Esophagus squamous epithelium (tissue), 5 donors: ENCODE results near the gene PAM. TPM values are rescaled to one million over a fixed set of nuclear protein-coding genes. Genes with fewer than 3 reads are reported as not detected.

Experiments
- DNase-seq: peaks from one replicate; lab custom pipeline; 2025; lab: John Stamatoyannopoulos, UW
- H3K27ac ChIP-seq, 4 donors: fragments of 200-600 bp; sonication (generic); one replicate each; pipeline ENCODE4 v1.5.1; 2016 to 2019; ENCODE audit warnings: mild to moderate bottlenecking in 1 of 4
- H3K27me3 ChIP-seq, 4 donors: fragments of 200-600 bp; sonication (generic); 1 replicate in 3 of 4; 2 replicates in 1 of 4; pipeline versions ENCODE4 v1.5.1 to v1.6.0; 2017 to 2021; ENCODE audit warnings: antibody characterized with exemption in 1 of 4
- H3K36me3 ChIP-seq, 3 donors: fragments of 200-600 bp; sonication (generic); one replicate each; pipeline ENCODE4 v1.5.1; 2016 to 2019
- H3K4me1 ChIP-seq, 3 donors: fragments of 200-600 bp; sonication (generic); one replicate each; pipeline ENCODE4 v1.5.1; 2017 to 2019
- H3K4me3 ChIP-seq, 4 donors: fragments of 200-600 bp; sonication (generic); 1 replicate in 3 of 4; 2 replicates in 1 of 4; pipeline ENCODE4 v1.5.1; 2016 to 2019; ENCODE audit warnings: mild to moderate bottlenecking in 2 of 4, moderate library complexity in 1 of 4
- H3K9me3 ChIP-seq, 3 donors: fragments of 200-600 bp; sonication (generic); one replicate each; pipeline ENCODE4 v1.5.1; 2016 to 2019
- POLR2A ChIP-seq, 4 donors: fragments of 450-650 bp; IDR thresholded peaks; one replicate each; pipeline ENCODE4 v1.6.1; 2017; ENCODE audit warnings: antibody characterized with exemption in 4 of 4, mild to moderate bottlenecking in 4 of 4, moderate library complexity in 3 of 4
- WGBS, 2 donors: methylation state at CpG; one replicate each; pipeline ENCODE4 v1.1.5; 2018; 5-methylcytosine and 5-hydroxymethylcytosine counted together
- intact Hi-C: fragments of 100-400 bp; cut with DNase I; formaldehyde crosslinking; loops from one replicate; pipeline ENCODE4 v1.15.0; 2022
- total RNA-seq, 4 donors: library from RNA; depleted of rRNA; stranded (reverse); fragments of >200 nt; gene quantifications; one replicate each; pipeline ENCODE4 v1.1.0, GENCODE V29; 2016
- TF ChIP-seq, protein P1 (sequence below), 6 experiments: fragments of 450-650 bp in 4 of 6; fragments of 200-600 bp in 2 of 6; sonication (generic) in 2 of 6; IDR thresholded peaks; one replicate each; pipeline ENCODE4 v1.5.1; 2016 to 2019; ENCODE audit warnings: antibody characterized with exemption in 6 of 6, mild to moderate bottlenecking in 4 of 6, moderate library complexity in 4 of 6
- donor health status: DM: yes; HTN: yes; CAD: no.

The PAM gene
- total RNA-seq, 4 donors from 2014 or later = 33.0 to 88.5 (median 53.8) TPM

DNA sequence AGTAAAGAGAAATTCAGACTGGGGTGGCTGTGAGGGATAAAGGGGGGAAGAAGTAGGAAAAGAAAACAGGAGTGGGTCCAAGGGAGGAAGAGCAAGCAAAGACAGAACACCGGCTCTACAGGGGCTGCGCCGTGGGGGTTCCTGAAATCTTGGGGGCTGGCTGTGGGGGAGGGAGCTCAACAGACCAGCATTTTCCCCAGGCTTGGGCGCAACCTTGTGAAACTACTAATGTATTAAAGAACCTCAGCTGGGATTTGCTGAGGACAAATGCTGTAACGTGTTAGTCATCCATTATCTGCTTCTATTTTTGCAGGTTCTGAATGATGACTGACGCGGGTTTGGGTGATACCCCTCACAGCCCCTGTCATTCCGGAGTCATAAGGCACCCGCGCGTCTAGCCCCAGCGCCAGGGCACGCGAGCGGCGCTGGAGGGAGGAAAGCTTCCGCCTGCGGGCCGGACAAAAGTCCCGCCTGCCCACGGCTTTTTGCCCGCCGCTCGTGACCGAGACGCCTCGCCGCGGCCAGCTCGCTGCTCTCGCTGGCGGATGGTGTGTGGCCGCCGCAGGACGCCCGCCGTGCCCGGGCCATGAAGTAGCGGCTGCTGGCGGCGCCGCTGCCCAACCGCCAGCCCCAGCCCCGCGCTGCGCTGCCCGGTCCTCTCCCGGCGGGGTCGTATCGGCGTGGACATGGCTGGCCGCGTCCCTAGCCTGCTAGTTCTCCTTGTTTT is 110.6 kb downstream of the PAM start:
- H3K27ac ChIP-seq = peak overlapping the region; percentile 71 to 88 (median 78)
- H3K27me3 ChIP-seq = no peaks in the 10 kb centered on the region
- TF ChIP-seq, protein P1, sequence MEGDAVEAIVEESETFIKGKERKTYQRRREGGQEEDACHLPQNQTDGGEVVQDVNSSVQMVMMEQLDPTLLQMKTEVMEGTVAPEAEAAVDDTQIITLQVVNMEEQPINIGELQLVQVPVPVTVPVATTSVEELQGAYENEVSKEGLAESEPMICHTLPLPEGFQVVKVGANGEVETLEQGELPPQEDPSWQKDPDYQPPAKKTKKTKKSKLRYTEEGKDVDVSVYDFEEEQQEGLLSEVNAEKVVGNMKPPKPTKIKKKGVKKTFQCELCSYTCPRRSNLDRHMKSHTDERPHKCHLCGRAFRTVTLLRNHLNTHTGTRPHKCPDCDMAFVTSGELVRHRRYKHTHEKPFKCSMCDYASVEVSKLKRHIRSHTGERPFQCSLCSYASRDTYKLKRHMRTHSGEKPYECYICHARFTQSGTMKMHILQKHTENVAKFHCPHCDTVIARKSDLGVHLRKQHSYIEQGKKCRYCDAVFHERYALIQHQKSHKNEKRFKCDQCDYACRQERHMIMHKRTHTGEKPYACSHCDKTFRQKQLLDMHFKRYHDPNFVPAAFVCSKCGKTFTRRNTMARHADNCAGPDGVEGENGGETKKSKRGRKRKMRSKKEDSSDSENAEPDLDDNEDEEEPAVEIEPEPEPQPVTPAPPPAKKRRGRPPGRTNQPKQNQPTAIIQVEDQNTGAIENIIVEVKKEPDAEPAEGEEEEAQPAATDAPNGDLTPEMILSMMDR (IDR thresholded peaks at IDR 0.05) = no peak
- TF ChIP-seq POLR2A (IDR thresholded peaks at IDR 0.05) = no peak
- no peaks in the 10 kb centered on the region for H3K9me3 ChIP-seq
- peak overlapping the region; percentile 48 to 74 (median 62) for H3K4me3 ChIP-seq
- H3K4me1 ChIP-seq = peaks cover 0 to 31% (median 0%) of the 10 kb centered on the region in 3 donors
- intact Hi-C loops = no loop called here
- no peak for DNase-seq
- 1 to 3% methylated on average over 14 to 16 of the region's 54 CpGs for WGBS, 2 donors
- H3K36me3 ChIP-seq = no peaks in the 10 kb centered on the region

DNA sequence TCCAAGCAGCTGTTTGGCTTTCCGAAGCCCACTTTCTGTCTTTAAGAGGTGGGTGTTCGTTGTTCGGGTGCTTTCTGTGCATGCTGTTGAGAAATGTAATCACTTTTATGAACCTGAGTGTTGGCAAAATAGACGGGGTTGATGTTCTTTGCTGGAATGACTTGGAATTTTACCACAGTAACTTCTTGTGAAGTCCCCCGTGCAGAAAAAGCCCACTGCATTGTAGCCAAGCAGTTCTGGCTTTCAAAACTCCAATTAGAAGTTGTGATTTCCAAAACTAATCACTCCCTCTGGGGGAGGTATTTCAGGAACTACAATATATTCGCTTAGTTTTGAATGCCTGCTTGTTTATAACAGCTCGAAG is 111.1 kb downstream of the PAM start:
- TF ChIP-seq, protein P1 (IDR thresholded peaks at IDR 0.05) = no peak
- no peak for TF ChIP-seq POLR2A (IDR thresholded peaks at IDR 0.05)
- no peak for DNase-seq
- 8 to 10% methylated on average over 7 of the region's 7 CpGs for WGBS, 2 donors
- intact Hi-C loops = no loop called here
- Histone ChIP-seq H3K9me3 (no peaks in the 10 kb centered on the region), H3K4me3 (peak overlapping the region; percentile 48 to 74 (median 62)), H3K4me1 (peaks cover 0 to 31% (median 0%) of the 10 kb centered on the region in 3 donors), H3K36me3 (no peaks in the 10 kb centered on the region), H3K27ac (peak overlapping the region; percentile 71 to 88 (median 78)), H3K27me3 (no peaks in the 10 kb centered on the region)

DNA sequence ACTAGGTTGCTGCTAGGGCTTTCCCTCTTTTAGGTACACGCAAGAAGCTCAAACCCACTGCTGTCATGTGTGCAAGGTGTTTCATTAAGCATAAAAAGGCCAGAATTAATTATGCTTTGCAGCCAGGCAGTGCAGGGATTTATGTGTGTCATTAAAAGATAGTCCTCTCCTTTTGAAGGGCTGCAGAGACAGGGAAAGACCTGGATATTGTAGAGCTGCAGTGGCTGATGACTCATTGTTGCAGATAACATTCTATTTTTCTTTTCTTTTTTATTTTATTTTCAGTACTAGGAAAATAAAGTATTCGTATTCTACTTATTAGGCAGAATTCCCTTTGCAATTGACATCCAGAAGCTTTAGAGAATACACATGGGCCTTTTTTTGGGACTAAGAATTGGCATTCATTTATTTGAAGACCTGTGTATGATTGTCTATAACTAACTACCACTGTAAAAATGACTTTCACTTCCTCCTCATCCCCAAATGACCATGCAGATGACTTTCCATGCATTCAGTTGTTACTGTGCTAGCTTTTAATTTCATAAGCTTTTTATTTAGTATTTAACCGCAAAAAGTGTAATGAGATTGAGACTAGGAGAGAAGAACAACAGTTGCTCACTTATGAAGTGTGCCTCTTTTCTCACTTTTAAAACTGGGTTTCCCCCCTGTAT is 113.0 kb downstream of the PAM start:
- Histone ChIP-seq H3K9me3 (no peaks in the 10 kb centered on the region), H3K27ac (no peak overlapping the region), H3K36me3 (no peaks in the 10 kb centered on the region), H3K4me3 (no peak overlapping the region), H3K27me3 (no peaks in the 10 kb centered on the region), H3K4me1 (peaks cover 0 to 31% (median 0%) of the 10 kb centered on the region in 3 donors)
- TF ChIP-seq, protein P1 (IDR thresholded peaks at IDR 0.05) = no peak
- TF ChIP-seq POLR2A (IDR thresholded peaks at IDR 0.05) = no peak
- DNase-seq = no peak
- intact Hi-C loops = no loop called here
- WGBS, 2 donors = 90 to 92% methylated on average over 3 of the region's 3 CpGs

DNA sequence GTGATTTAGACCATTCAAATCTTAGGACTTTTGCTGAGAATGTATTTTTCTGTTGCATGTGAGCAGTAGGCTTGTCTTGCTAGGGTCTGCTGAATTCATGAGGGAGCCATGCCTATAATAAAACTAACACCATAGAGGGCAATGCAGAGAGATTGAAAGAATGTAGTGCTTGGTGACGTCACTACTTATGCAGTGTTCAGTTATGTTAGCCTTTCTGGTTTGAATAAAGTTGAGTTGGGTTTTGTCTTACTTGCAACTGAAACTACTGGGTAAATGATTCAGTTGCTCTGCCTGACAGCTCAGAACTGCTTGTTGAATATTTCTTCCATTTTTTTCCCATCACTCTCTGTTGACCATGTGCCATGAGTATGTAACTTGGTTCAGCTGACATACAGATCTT is 114.1 kb downstream of the PAM start:
- no peak overlapping the region for H3K4me3 ChIP-seq
- TF ChIP-seq, protein P1 (IDR thresholded peaks at IDR 0.05) = no peak
- TF ChIP-seq POLR2A (IDR thresholded peaks at IDR 0.05) = no peak
- no peaks in the 10 kb centered on the region for H3K36me3 ChIP-seq
- intact Hi-C loops = no loop called here
- no peaks in the 10 kb centered on the region for H3K27me3 ChIP-seq
- H3K9me3 ChIP-seq = no peaks in the 10 kb centered on the region
- DNase-seq = no peak
- no peak overlapping the region for H3K27ac ChIP-seq
- WGBS, 2 donors = 83 to 100% methylated on average over 1 of the region's 1 CpG
- peaks cover 0 to 25% (median 0%) of the 10 kb centered on the region in 3 donors for H3K4me1 ChIP-seq

DNA sequence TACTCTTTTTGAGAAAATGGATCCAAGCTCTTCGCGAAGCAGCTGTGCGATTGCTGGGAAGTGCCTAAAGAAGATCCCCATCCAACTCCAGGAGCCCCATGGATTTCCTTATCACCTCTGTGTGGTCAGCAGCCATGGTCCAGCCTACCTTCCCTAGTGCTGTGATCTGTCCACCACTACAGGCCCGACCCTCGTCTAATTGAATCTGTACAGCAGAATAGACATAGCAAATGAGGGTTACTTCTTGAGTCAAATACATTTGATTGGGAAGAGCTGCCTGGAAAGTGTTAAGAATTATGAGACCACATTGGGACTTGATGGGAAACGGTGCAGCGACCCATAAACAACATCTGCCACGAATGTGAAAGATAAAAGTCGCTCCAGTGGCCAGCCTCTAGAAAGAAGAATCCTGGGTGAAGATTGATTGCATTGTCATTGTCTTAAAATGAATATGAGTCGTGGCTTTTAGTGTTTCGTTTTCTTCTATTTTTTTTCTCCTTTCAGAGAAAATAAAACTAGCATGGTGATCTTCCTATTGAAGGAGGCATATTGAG is 118.4 kb downstream of the PAM start:
- no peak for DNase-seq
- intact Hi-C loops = no loop called here
- no peak for TF ChIP-seq POLR2A (IDR thresholded peaks at IDR 0.05)
- TF ChIP-seq, protein P1 (IDR thresholded peaks at IDR 0.05) = no peak

More for the DNA sequence above, 118.4 kb downstream of the PAM start:
- H3K4me3 ChIP-seq = no peak overlapping the region
- H3K27ac ChIP-seq = no peak overlapping the region
- H3K36me3 ChIP-seq = no peaks in the 10 kb centered on the region
- H3K27me3 ChIP-seq = no peaks in the 10 kb centered on the region
- H3K9me3 ChIP-seq = no peaks in the 10 kb centered on the region
- no peaks in the 10 kb centered on the region for H3K4me1 ChIP-seq
- WGBS, 2 donors = 85 to 87% methylated on average over 8 to 11 of the region's 11 CpGs
